Esophagus squamous epithelium (tissue), 5 donors: ENCODE results near the gene SETD1A. TPM values are rescaled to one million over a fixed set of nuclear protein-coding genes. Genes with fewer than 3 reads are reported as not detected.

Source experiments
- DNase-seq: peaks from one replicate; lab custom pipeline; 2025; lab: John Stamatoyannopoulos, UW
- H3K27ac ChIP-seq, 4 donors: fragments of 200-600 bp; sonication (generic); one replicate each; pipeline ENCODE4 v1.5.1; 2016 to 2019; ENCODE audit warnings: mild to moderate bottlenecking in 1 of 4
- H3K27me3 ChIP-seq, 4 donors: fragments of 200-600 bp; sonication (generic); 1 replicate in 3 of 4; 2 replicates in 1 of 4; pipeline versions ENCODE4 v1.5.1 to v1.6.0; 2017 to 2021; ENCODE audit warnings: antibody characterized with exemption in 1 of 4
- H3K36me3 ChIP-seq, 3 donors: fragments of 200-600 bp; sonication (generic); one replicate each; pipeline ENCODE4 v1.5.1; 2016 to 2019
- H3K4me1 ChIP-seq, 3 donors: fragments of 200-600 bp; sonication (generic); one replicate each; pipeline ENCODE4 v1.5.1; 2017 to 2019
- H3K4me3 ChIP-seq, 4 donors: fragments of 200-600 bp; sonication (generic); 1 replicate in 3 of 4; 2 replicates in 1 of 4; pipeline ENCODE4 v1.5.1; 2016 to 2019; ENCODE audit warnings: mild to moderate bottlenecking in 2 of 4, moderate library complexity in 1 of 4
- H3K9me3 ChIP-seq, 3 donors: fragments of 200-600 bp; sonication (generic); one replicate each; pipeline ENCODE4 v1.5.1; 2016 to 2019
- CTCF ChIP-seq, 6 experiments: fragments of 450-650 bp in 4 of 6; fragments of 200-600 bp in 2 of 6; sonication (generic) in 2 of 6; IDR thresholded peaks; one replicate each; pipeline ENCODE4 v1.5.1; 2016 to 2019; ENCODE audit warnings: antibody characterized with exemption in 6 of 6, mild to moderate bottlenecking in 4 of 6, moderate library complexity in 4 of 6
- POLR2A ChIP-seq, 4 donors: fragments of 450-650 bp; IDR thresholded peaks; one replicate each; pipeline ENCODE4 v1.6.1; 2017; ENCODE audit warnings: antibody characterized with exemption in 4 of 4, mild to moderate bottlenecking in 4 of 4, moderate library complexity in 3 of 4
- WGBS, 2 donors: methylation state at CpG; one replicate each; pipeline ENCODE4 v1.1.5; 2018; 5-methylcytosine and 5-hydroxymethylcytosine counted together
- intact Hi-C: fragments of 100-400 bp; cut with DNase I; formaldehyde crosslinking; loops from one replicate; pipeline ENCODE4 v1.15.0; 2022
- total RNA-seq, 4 donors: library from RNA; depleted of rRNA; stranded (reverse); fragments of >200 nt; gene quantifications; one replicate each; pipeline ENCODE4 v1.1.0, GENCODE V29; 2016
- donor health status: DM: yes; HTN: yes; CAD: no.

SETD1A gene
- total RNA-seq, 4 donors from 2014 or later: 3.5 to 8.0 (median 5.4) TPM

- intact Hi-C loops: no loop called here
- H3K4me1 ChIP-seq: peaks cover 20 to 67% (median 37%) of the 10 kb centered on the region in 3 donors
Observed at GRCh38 chr16:30949650-30950515, 7.7 kb upstream of the SETD1A start.

GRCh38 chr16:30950516-30951065 lies 7.0 kb upstream of the SETD1A start:
- H3K4me1 ChIP-seq: peaks cover 20 to 67% (median 37%) of the 10 kb centered on the region in 3 donors
- peak overlapping the region in 3 of 4 donors; percentile 73 to 93 (median 88) for H3K4me3 ChIP-seq
- WGBS, 2 donors: 49 to 53% methylated on average over 7 to 8 of the region's 8 CpGs

More at GRCh38 chr16:30949650-30950515, 7.7 kb upstream of the SETD1A start:
- Histone ChIP-seq H3K27ac (peak overlapping the region; percentile 91 to 98 (median 94)), H3K36me3 (peaks cover 0 to 25% (median 0%) of the 10 kb centered on the region in 3 donors), H3K27me3 (no peaks in the 10 kb centered on the region), H3K4me3 (peak overlapping the region; percentile 73 to 93 (median 89)), H3K9me3 (no peaks in the 10 kb centered on the region)
- WGBS, 2 donors: 1 to 4% methylated on average over 15 to 17 of the region's 21 CpGs
- DNase-seq: peak; percentile 54
- TF ChIP-seq CTCF (IDR thresholded peaks at IDR 0.05) (peak in 1 of 6 experiments; percentile 14), POLR2A (IDR thresholded peaks at IDR 0.05) (peak in 2 of 4 donors; percentile 62 to 84)

GRCh38 chr16:30951193-30951592 lies 6.4 kb upstream of the SETD1A start:
- peaks cover 20 to 68% (median 37%) of the 10 kb centered on the region in 3 donors for H3K4me1 ChIP-seq
- no peak for DNase-seq
- TF ChIP-seq POLR2A (IDR thresholded peaks at IDR 0.05) (no peak), CTCF (IDR thresholded peaks at IDR 0.05) (no peak)
- H3K9me3 ChIP-seq: no peaks in the 10 kb centered on the region
- H3K27me3 ChIP-seq: no peaks in the 10 kb centered on the region
- no peak overlapping the region for H3K4me3 ChIP-seq
- WGBS, 2 donors: 67% methylated on average over 1 of the region's 1 CpG; no CpG with 5 or more reads in 1 of the 2 donors
- peaks cover 0 to 12% (median 0%) of the 10 kb centered on the region in 3 donors for H3K36me3 ChIP-seq
- H3K27ac ChIP-seq: peak overlapping the region; percentile 2 to 98 (median 92)
- intact Hi-C loops: no loop called here

More at GRCh38 chr16:30950516-30951065, 7.0 kb upstream of the SETD1A start:
- TF ChIP-seq POLR2A (IDR thresholded peaks at IDR 0.05): no peak
- no peak for TF ChIP-seq CTCF (IDR thresholded peaks at IDR 0.05)
- intact Hi-C loops: no loop called here
- peak overlapping the region; percentile 91 to 98 (median 94) for H3K27ac ChIP-seq
- H3K9me3 ChIP-seq: no peaks in the 10 kb centered on the region
- DNase-seq: no peak
- no peaks in the 10 kb centered on the region for H3K27me3 ChIP-seq
- peaks cover 0 to 18% (median 0%) of the 10 kb centered on the region in 3 donors for H3K36me3 ChIP-seq

- WGBS, 2 donors: 13 to 28% methylated on average over 3 of the region's 3 CpGs
- no peaks in the 10 kb centered on the region for H3K9me3 ChIP-seq
- H3K4me3 ChIP-seq: no peak overlapping the region
- intact Hi-C loops: no loop called here
- TF ChIP-seq POLR2A (IDR thresholded peaks at IDR 0.05) (no peak), CTCF (IDR thresholded peaks at IDR 0.05) (no peak)
- H3K36me3 ChIP-seq: peaks cover 0 to 6% (median 0%) of the 10 kb centered on the region in 3 donors
- DNase-seq: no peak
- H3K4me1 ChIP-seq: peaks cover 23 to 74% (median 41%) of the 10 kb centered on the region in 3 donors
- H3K27me3 ChIP-seq: no peaks in the 10 kb centered on the region
- H3K27ac ChIP-seq: peak overlapping the region; percentile 2 to 98 (median 92)
Observed at GRCh38 chr16:30951750-30952149, 5.8 kb upstream of the SETD1A start.
